Retinal pigment epithelial cell (primary cell): ENCODE data around the gene PCYT2.

Experiments used
- DNase-seq: peaks from one replicate; pipeline ENCODE4 v3.0.0-alpha.2; 2010; ENCODE audit warnings: low read depth
- H3K4me3 ChIP-seq: 2 replicates; pipeline ENCODE4 v1.5.1; 2011; ENCODE audit warnings: mild to moderate bottlenecking, low read length, control low read depth, moderate library complexity
- CTCF ChIP-seq: conservative IDR thresholded peaks from 2 replicates; pipeline ENCODE4 v1.5.1; 2011; ENCODE audit warnings: low read depth, low read length, control low read depth, inconsistent platforms

Gene PCYT2

GRCh38 chr17:81914103-81914850 is 3.1 kb upstream of the PCYT2 start:
- H3K4me3 ChIP-seq, result no peak overlapping the region
- TF ChIP-seq CTCF, result no peak
- no peak for DNase-seq

GRCh38 chr17:81913394-81914102 is 2.3 kb upstream of the PCYT2 start:
- TF ChIP-seq CTCF, result no peak
- H3K4me3 ChIP-seq, result no peak overlapping the region

GRCh38 chr17:81912441-81913309 is 1.5 kb upstream of the PCYT2 start:
- TF ChIP-seq CTCF, result no peak
- H3K4me3 ChIP-seq, result no peak overlapping the region
- no peak for DNase-seq

More at GRCh38 chr17:81913394-81914102, 2.3 kb upstream of the PCYT2 start:
- DNase-seq, result no peak

GRCh38 chr17:81911969-81912368 is 770 bp upstream of the PCYT2 start:
- no peak for TF ChIP-seq CTCF
- DNase-seq, result no peak
- H3K4me3 ChIP-seq, result no peak overlapping the region

- no peak for DNase-seq
- no peak for TF ChIP-seq CTCF
- H3K4me3 ChIP-seq, result peak overlapping the region; percentile 73
Measured at GRCh38 chr17:81910840-81911276, 341 bp downstream of the PCYT2 start.

- peak overlapping the region; percentile 73 for H3K4me3 ChIP-seq
- no peak for TF ChIP-seq CTCF
- no peak for DNase-seq
Measured at GRCh38 chr17:81909966-81910839, 996 bp downstream of the PCYT2 start.
